ENCODE measurements around the gene TBC1D14. TPM values are rescaled to one million over a fixed set of nuclear protein-coding genes. Genes with fewer than 3 reads are reported as not detected.

Gene TBC1D14
- total and polyA plus RNA-seq, 9 of the 15 experiments (the other 6 are each of a cell fraction or from before 2014, with no cell fraction given), result 2.1 to 59.6 (median 44.8) TPM

DNA sequence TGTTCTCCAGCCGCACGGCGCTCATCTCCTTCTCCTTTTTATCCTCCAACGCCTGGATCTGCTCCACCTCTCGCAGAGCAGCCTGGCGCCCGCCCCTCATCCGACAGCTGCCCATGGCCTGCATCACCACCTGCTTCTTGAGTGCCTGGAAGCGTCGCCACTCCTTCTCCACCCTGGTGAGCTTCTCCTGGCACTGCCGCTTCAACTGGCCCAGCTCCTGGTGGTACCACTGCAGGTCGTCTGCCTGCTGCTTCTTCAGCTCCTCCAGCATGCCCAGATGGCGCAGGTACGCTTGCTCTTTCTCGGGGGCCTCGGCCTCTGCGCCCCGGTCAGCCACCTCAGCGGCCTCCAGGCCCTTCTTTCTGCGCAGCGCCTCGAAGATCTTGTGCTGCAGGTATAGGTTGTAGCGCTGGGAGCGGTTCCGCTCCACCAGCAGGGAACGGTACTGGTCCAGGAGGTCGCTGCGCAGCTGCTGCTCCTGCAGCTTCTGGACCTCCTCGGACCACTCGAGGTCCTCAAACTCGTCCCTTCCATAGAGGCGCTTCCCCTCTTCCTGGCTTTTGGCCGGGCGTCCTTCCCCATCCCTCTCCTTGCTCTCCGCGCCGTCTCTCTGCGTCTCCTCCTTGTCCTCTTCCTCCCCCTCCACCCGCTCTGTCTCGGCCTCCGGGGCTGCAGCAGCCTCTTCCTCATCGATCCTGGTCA lies 132.3 kb downstream of the TBC1D14 start (continued):
- TF ChIP-seq, protein P1, sequence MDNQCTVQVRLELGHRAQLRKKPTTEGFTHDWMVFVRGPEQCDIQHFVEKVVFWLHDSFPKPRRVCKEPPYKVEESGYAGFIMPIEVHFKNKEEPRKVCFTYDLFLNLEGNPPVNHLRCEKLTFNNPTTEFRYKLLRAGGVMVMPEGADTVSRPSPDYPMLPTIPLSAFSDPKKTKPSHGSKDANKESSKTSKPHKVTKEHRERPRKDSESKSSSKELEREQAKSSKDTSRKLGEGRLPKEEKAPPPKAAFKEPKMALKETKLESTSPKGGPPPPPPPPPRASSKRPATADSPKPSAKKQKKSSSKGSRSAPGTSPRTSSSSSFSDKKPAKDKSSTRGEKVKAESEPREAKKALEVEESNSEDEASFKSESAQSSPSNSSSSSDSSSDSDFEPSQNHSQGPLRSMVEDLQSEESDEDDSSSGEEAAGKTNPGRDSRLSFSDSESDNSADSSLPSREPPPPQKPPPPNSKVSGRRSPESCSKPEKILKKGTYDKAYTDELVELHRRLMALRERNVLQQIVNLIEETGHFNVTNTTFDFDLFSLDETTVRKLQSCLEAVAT (IDR thresholded peaks at IDR 0.05), result peak in 1 of 2 experiments; percentile 82; a peak in 1 of 4 replicates
- TF ChIP-seq, protein P2, sequence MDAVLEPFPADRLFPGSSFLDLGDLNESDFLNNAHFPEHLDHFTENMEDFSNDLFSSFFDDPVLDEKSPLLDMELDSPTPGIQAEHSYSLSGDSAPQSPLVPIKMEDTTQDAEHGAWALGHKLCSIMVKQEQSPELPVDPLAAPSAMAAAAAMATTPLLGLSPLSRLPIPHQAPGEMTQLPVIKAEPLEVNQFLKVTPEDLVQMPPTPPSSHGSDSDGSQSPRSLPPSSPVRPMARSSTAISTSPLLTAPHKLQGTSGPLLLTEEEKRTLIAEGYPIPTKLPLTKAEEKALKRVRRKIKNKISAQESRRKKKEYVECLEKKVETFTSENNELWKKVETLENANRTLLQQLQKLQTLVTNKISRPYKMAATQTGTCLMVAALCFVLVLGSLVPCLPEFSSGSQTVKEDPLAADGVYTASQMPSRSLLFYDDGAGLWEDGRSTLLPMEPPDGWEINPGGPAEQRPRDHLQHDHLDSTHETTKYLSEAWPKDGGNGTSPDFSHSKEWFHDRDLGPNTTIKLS (IDR thresholded peaks at IDR 0.05; ENCODE audit: borderline replicate concordance, low read depth), result no peak

DNA sequence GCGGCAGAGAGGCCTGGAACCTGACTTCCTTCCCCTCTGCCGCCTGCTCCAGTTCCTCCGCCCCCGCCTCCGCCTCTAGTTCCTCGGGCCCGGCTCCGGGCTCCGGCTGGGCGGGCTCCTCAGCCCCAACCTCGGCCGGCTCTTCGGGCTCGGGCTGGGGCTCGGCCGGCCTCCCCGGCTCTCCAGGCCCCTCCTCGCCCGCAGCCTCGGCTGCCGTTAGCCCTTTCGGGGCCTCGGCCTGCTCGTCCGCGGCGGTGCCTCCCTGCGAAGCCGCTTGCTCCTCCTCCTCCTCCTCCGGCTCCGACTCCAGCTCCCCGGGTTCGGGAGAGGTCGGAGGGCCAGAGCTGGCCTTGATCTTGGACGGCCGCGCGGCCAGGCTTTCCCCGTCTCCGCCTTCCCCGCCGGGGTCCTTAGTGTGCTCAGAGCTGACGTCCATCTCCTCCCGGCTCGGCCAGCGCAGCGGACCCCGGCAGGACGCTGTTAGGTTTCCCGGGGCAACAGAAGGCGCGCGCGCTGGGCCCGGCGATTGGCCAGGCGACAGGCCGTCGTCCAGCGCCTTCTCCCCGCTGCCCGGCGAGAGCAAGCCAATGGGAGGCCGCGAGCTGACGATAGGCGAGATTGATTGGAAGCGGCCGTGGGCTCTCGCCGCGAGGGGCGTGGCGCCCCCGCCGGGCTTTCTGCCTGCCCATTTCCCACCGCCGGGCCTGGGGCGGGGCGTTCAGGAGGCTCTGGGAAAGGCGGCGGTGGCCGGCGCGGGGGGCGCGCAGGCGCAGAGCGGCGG lies 133.1 kb downstream of the TBC1D14 start:
- H3K4me3 ChIP-seq, result peak overlapping the region; percentile 63
- H3K9me3 ChIP-seq (replicated peaks; ENCODE audit: control insufficient read depth, insufficient read depth, low read depth, low read length), result no peaks in the 10 kb centered on the region
- DNase-seq (ENCODE audit: extremely low read depth in 1 of 4, low spot score in 3 of 4), result peak; percentile 98 to 100 (median 99)
- no TSS peak for BruUV-seq (replicated peaks)
- peak overlapping the region; percentile 92 for H2AFZ ChIP-seq (ENCODE audit: low read depth, low read length)
- peaks cover 9% of the 10 kb centered on the region; the same call in 1 of the 3 replicates for H3K36me3 ChIP-seq (ENCODE audit: control insufficient read depth, insufficient read depth, low read length)
- in situ Hi-C loops (cut with MboI), result no loop called here
- H3K4me2 ChIP-seq (ENCODE audit: insufficient read depth, low read length), result peak overlapping the region; percentile 82
- ChIA-PET CTCF (ENCODE audit: low intra/inter-chr PET ratio) (interaction anchor here (0.8 to 1.4 kb wide), 3 partner anchors 28 to 133 kb away, joined by 3 to 6 read pairs (median 5); partner anchors contain the start of gene TBC1D14), POLR2A (interaction anchor here (0.6 to 1.6 kb wide), 13 partner anchors 10 to 349 kb away, joined by 3 to 7 read pairs (median 4); no protein-coding TSS in a partner anchor)
- H3K9me1 ChIP-seq (ENCODE audit: control insufficient read depth, insufficient read depth, low read length), result no peaks in the 10 kb centered on the region
- H3K9ac ChIP-seq (ENCODE audit: insufficient read depth in 1 of 2, low read depth in 2 of 2, low read length in 2 of 2), result peak overlapping the region; percentile 41 to 91; a peak in 3 of 4 replicates
- peaks cover 18% of the 10 kb centered on the region for H4K20me1 ChIP-seq (replicated peaks; ENCODE audit: control insufficient read depth, insufficient read depth, low read length)
- peaks cover 43% of the 10 kb centered on the region for H3K79me2 ChIP-seq (ENCODE audit: control insufficient read depth, insufficient read depth, low read length)
- intact Hi-C loops (cut with micrococcal nuclease), result no loop called here
- peaks cover 14 to 35% of the 10 kb centered on the region in 2 experiments; a peak in 4 of 5 replicates for H3K4me1 ChIP-seq (replicated peaks in 1 of 2; ENCODE audit: control insufficient read depth in 2 of 2, insufficient read depth in 2 of 2, low read length in 2 of 2)
- peak; percentile 96 for ATAC-seq
- peak; percentile 92 for FAIRE-seq
- under 1% methylated on average over 64 of the region's 90 CpGs for WGBS (ENCODE audit: insufficient coverage, low coverage, missing lambda C conversion rate)
- no peak overlapping the region; the same call in 2 of the 3 replicates for H3K27ac ChIP-seq (ENCODE audit: extremely low read depth, low read depth, low read length)
- no peaks in the 10 kb centered on the region for H3K27me3 ChIP-seq (ENCODE audit: control insufficient read depth in 2 of 2, insufficient read depth in 2 of 2, low read length in 2 of 2)
- no peak for TF ChIP-seq FOXM1 (IDR thresholded peaks at IDR 0.05; ENCODE audit: low read depth)
- no peak for TF ChIP-seq FOXM1 (CRISPR knock-in tag; IDR thresholded peaks at IDR 0.05; ENCODE audit: low read depth)
- TF ChIP-seq, protein P3, sequence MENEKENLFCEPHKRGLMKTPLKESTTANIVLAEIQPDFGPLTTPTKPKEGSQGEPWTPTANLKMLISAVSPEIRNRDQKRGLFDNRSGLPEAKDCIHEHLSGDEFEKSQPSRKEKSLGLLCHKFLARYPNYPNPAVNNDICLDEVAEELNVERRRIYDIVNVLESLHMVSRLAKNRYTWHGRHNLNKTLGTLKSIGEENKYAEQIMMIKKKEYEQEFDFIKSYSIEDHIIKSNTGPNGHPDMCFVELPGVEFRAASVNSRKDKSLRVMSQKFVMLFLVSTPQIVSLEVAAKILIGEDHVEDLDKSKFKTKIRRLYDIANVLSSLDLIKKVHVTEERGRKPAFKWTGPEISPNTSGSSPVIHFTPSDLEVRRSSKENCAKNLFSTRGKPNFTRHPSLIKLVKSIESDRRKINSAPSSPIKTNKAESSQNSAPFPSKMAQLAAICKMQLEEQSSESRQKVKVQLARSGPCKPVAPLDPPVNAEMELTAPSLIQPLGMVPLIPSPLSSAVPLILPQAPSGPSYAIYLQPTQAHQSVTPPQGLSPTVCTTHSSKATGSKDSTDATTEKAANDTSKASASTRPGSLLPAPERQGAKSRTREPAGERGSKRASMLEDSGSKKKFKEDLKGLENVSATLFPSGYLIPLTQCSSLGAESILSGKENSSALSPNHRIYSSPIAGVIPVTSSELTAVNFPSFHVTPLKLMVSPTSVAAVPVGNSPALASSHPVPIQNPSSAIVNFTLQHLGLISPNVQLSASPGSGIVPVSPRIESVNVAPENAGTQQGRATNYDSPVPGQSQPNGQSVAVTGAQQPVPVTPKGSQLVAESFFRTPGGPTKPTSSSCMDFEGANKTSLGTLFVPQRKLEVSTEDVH (IDR thresholded peaks at IDR 0.05; ENCODE audit: low read depth, partially characterized antibody), result no peak
- TF ChIP-seq, protein P4, sequence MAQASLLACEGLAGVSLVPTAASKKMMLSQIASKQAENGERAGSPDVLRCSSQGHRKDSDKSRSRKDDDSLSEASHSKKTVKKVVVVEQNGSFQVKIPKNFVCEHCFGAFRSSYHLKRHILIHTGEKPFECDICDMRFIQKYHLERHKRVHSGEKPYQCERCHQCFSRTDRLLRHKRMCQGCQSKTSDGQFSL (CRISPR knock-in tag; IDR thresholded peaks at IDR 0.05), result no peak
- TF ChIP-seq, protein P4 (tag; IDR thresholded peaks at IDR 0.05), result no peak
- TF ChIP-seq ZNF282 (CRISPR knock-in tag; IDR thresholded peaks at IDR 0.05), result 0 out of 2 replicates have a peak, but pooled peaks have one; percentile 37

Measured in K562 (cell line).